Measurements from ENCODE around the gene HMX1. TPM values are rescaled to one million over a fixed set of nuclear protein-coding genes. Genes with fewer than 3 reads are reported as not detected.

HMX1 gene
- total and polyA plus RNA-seq, 2 experiments from 2014 or later = not detected

GRCh38 chr4:8841678-8842268 lies 29.9 kb downstream of the HMX1 start:
- H3F3A ChIP-seq (ENCODE audit: insufficient read depth) = no peaks in the 10 kb centered on the region
- WGBS, 2 experiments (ENCODE audit: low coverage in 1 of 2, low lambda C conversion rate in 2 of 2, missing lambda C conversion rate in 2 of 2) = 50 to 61% methylated on average over 3 of the region's 3 CpGs
- no peak for TF ChIP-seq EZH2 (IDR thresholded peaks at IDR 0.05; ENCODE audit: insufficient read depth, poor library complexity, severe bottlenecking)
- TF ChIP-seq EZH2phosphoT487 (IDR thresholded peaks at IDR 0.05; ENCODE audit: insufficient read depth, low read depth) = no peak
- H3K79me2 ChIP-seq (ENCODE audit: insufficient read depth) = no peaks in the 10 kb centered on the region
- H3K9me3 ChIP-seq (ENCODE audit: low read depth) = no peaks in the 10 kb centered on the region
- H2AFZ ChIP-seq = no peak overlapping the region
- H3K27ac ChIP-seq = no peak overlapping the region
- H3K27me3 ChIP-seq (replicated peaks; ENCODE audit: insufficient read depth) = 0 out of 2 replicates have a peak, but pooled peaks cover 17% of the 10 kb centered on the region
- no peaks in the 10 kb centered on the region for H4K20me1 ChIP-seq (ENCODE audit: insufficient read depth)
- H3K36me3 ChIP-seq (ENCODE audit: low read depth) = no peaks in the 10 kb centered on the region
- DNase-seq = no peak
- H3K4me3 ChIP-seq = no peak overlapping the region
- in situ Hi-C loops (cut with MboI) = no loop called here
- no peaks in the 10 kb centered on the region for H3K9me2 ChIP-seq (ENCODE audit: insufficient read depth)
- no peaks in the 10 kb centered on the region for H3K4me1 ChIP-seq (ENCODE audit: insufficient read depth)
- H3K9ac ChIP-seq = no peak overlapping the region
- H3K4me2 ChIP-seq (ENCODE audit: unreplicated experiment) = no peak overlapping the region

- no peak overlapping the region for H3K27ac ChIP-seq
- no peak overlapping the region for H3K4me2 ChIP-seq (ENCODE audit: unreplicated experiment)
- H4K20me1 ChIP-seq (ENCODE audit: insufficient read depth) = no peaks in the 10 kb centered on the region
- no peak for DNase-seq
- no peaks in the 10 kb centered on the region for H3K36me3 ChIP-seq (ENCODE audit: low read depth)
- H3K79me2 ChIP-seq (ENCODE audit: insufficient read depth) = no peaks in the 10 kb centered on the region
- TF ChIP-seq EZH2phosphoT487 (IDR thresholded peaks at IDR 0.05; ENCODE audit: insufficient read depth, low read depth) = no peak
- TF ChIP-seq EZH2 (IDR thresholded peaks at IDR 0.05; ENCODE audit: insufficient read depth, poor library complexity, severe bottlenecking) = no peak
- H3K4me1 ChIP-seq (ENCODE audit: insufficient read depth) = no peaks in the 10 kb centered on the region
- in situ Hi-C loops (cut with MboI) = no loop called here
- 0 out of 2 replicates have a peak, but pooled peaks cover 10% of the 10 kb centered on the region for H3K27me3 ChIP-seq (replicated peaks; ENCODE audit: insufficient read depth)
- no peaks in the 10 kb centered on the region for H3K9me2 ChIP-seq (ENCODE audit: insufficient read depth)
- H3K4me3 ChIP-seq = no peak overlapping the region
- no peaks in the 10 kb centered on the region for H3K9me3 ChIP-seq (ENCODE audit: low read depth)
- no peak overlapping the region for H3K9ac ChIP-seq
- no peak overlapping the region for H2AFZ ChIP-seq
- H3F3A ChIP-seq (ENCODE audit: insufficient read depth) = no peaks in the 10 kb centered on the region
- 37 to 39% methylated on average over 14 of the region's 14 CpGs for whole genome bisulfite sequencing, 2 experiments (ENCODE audit: low coverage in 1 of 2, low lambda C conversion rate in 2 of 2, missing lambda C conversion rate in 2 of 2)
These were observed 30.7 kb downstream of the HMX1 start for GRCh38 chr4:8840816-8841455.

GRCh38 chr4:8840006-8840793 lies 31.4 kb downstream of the HMX1 start:
- Histone ChIP-seq H3K4me2 (ENCODE audit: unreplicated experiment) (no peak overlapping the region), H3K36me3 (ENCODE audit: low read depth) (no peaks in the 10 kb centered on the region), H3K27me3 (replicated peaks; ENCODE audit: insufficient read depth) (0 out of 2 replicates have a peak, but pooled peaks cover 5% of the 10 kb centered on the region), H3K9me3 (ENCODE audit: low read depth) (no peaks in the 10 kb centered on the region), H3K9ac (no peak overlapping the region), H3K79me2 (ENCODE audit: insufficient read depth) (no peaks in the 10 kb centered on the region), H2AFZ (no peak overlapping the region), H4K20me1 (ENCODE audit: insufficient read depth) (no peaks in the 10 kb centered on the region), H3K9me2 (ENCODE audit: insufficient read depth) (no peaks in the 10 kb centered on the region), H3F3A (ENCODE audit: insufficient read depth) (no peaks in the 10 kb centered on the region), H3K27ac (no peak overlapping the region), H3K4me3 (no peak overlapping the region), H3K4me1 (ENCODE audit: insufficient read depth) (no peaks in the 10 kb centered on the region)
- DNase-seq = no peak
- WGBS, 2 experiments (ENCODE audit: low coverage in 1 of 2, low lambda C conversion rate in 2 of 2, missing lambda C conversion rate in 2 of 2) = 20 to 22% methylated on average over 10 of the region's 10 CpGs
- in situ Hi-C loops (cut with MboI) = no loop called here
- TF ChIP-seq EZH2 (IDR thresholded peaks at IDR 0.05; ENCODE audit: insufficient read depth, poor library complexity, severe bottlenecking) (no peak), EZH2phosphoT487 (IDR thresholded peaks at IDR 0.05; ENCODE audit: insufficient read depth, low read depth) (no peak)

- Histone ChIP-seq H3K4me3 (no peak overlapping the region), H3K27me3 (replicated peaks; ENCODE audit: insufficient read depth) (0 out of 2 replicates have a peak, but pooled peaks cover 5% of the 10 kb centered on the region), H3K27ac (no peak overlapping the region), H3K9ac (no peak overlapping the region), H3K36me3 (ENCODE audit: low read depth) (no peaks in the 10 kb centered on the region), H3K9me2 (ENCODE audit: insufficient read depth) (no peaks in the 10 kb centered on the region), H3K4me2 (ENCODE audit: unreplicated experiment) (no peak overlapping the region), H3K79me2 (ENCODE audit: insufficient read depth) (no peaks in the 10 kb centered on the region), H3K4me1 (ENCODE audit: insufficient read depth) (no peaks in the 10 kb centered on the region), H3F3A (ENCODE audit: insufficient read depth) (no peaks in the 10 kb centered on the region), H4K20me1 (ENCODE audit: insufficient read depth) (no peaks in the 10 kb centered on the region), H2AFZ (no peak overlapping the region), H3K9me3 (ENCODE audit: low read depth) (no peaks in the 10 kb centered on the region)
- TF ChIP-seq EZH2phosphoT487 (IDR thresholded peaks at IDR 0.05; ENCODE audit: insufficient read depth, low read depth) = no peak
- no peak for TF ChIP-seq EZH2 (IDR thresholded peaks at IDR 0.05; ENCODE audit: insufficient read depth, poor library complexity, severe bottlenecking)
- in situ Hi-C loops (cut with MboI) = no loop called here
- DNase-seq = no peak
- 55 to 57% methylated on average over 16 to 22 of the region's 22 CpGs for WGBS, 2 experiments (ENCODE audit: low coverage in 1 of 2, low lambda C conversion rate in 2 of 2, missing lambda C conversion rate in 2 of 2)
These were observed 32.6 kb downstream of the HMX1 start for GRCh38 chr4:8838961-8839431.
